Activated T-cell treated with anti-CD3 and anti-CD28 coated beads, Interleukin-2, amount 50 U/mL, for 72 hours (primary cell): ENCODE results near the gene ABHD16B. TPM values are rescaled to one million over a fixed set of nuclear protein-coding genes. Genes with fewer than 3 reads are reported as not detected.
"Not testable (repeated sequence)": the region's sequence is repeated elsewhere in the genome, so short reads cannot be mapped to it uniquely, and the experiment has no call there.

Experiments
- ATAC-seq, 2 donors: fragments of 150-1000 bp; cut with Tn5 transposase; replicated peaks in 1 of 2; 2 replicates each; pipeline ENCODE4 v1.10.0; 2021; ENCODE audit warnings: moderate library complexity in 2 of 2, mild to moderate bottlenecking in 1 of 2
- DNase-seq, 2 donors: peaks; one replicate each; pipeline ENCODE4 v3.0.0; 2021 to 2022; ENCODE audit warnings: mixed read lengths in 1 of 2
- H3K27ac Mint-ChIP-seq: one replicate; pipeline ENCODE4 v1.8.0; 2022; ENCODE audit warnings: mild to moderate bottlenecking, moderate library complexity, mixed read lengths
- H3K27me3 Mint-ChIP-seq: one replicate; pipeline ENCODE4 v1.8.0; 2022; ENCODE audit warnings: low read depth, mixed read lengths
- H3K36me3 Mint-ChIP-seq, 2 donors: one replicate each; pipeline ENCODE4 v1.8.0; 2022; ENCODE audit warnings: mixed read lengths in 2 of 2, mild to moderate bottlenecking in 1 of 2; ENCODE audit not compliant: insufficient read depth in 2 of 2
- H3K4me1 Mint-ChIP-seq: one replicate; pipeline ENCODE4 v1.8.0; 2022; ENCODE audit warnings: low read depth, mixed read lengths
- H3K4me3 Mint-ChIP-seq, 2 donors: one replicate each; pipeline ENCODE4 v1.8.0; 2022; ENCODE audit warnings: mild to moderate bottlenecking in 2 of 2, mixed read lengths in 2 of 2, moderate library complexity in 2 of 2
- H3K9me3 Mint-ChIP-seq, 2 donors: one replicate each; pipeline ENCODE4 v1.8.0; 2022; ENCODE audit warnings: mixed read lengths in 2 of 2
- total RNA-seq, 2 donors: library from RNA; stranded (reverse); gene quantifications; one replicate each; pipeline ENCODE4 v1.2.3, GENCODE V29; 2022

ABHD16B gene
- total RNA-seq, 2 donors from 2014 or later = 0.22 TPM; not detected in 1

DNA sequence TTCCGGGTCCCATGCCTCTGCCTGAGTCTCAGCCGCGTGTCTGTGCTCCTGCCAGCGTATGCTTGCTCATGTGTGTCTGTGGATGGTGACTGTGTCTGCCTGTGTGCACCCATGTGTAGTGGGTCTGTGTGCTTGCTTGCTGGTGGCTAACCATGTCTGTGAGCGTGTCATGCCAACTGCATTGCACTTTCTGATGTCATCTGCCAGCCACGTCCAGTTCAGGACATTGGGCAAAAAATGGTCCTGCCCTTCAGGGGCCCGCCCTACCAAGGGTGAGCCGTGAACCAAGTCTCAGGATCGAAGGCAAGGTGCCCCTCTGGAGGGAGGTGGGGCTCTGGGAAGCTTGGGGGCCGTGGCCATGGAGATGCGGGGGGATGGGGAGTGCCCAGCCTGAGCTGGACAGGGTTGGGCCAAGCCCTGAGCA lies 20.9 kb upstream of the ABHD16B start:
- peaks cover 46% of the 10 kb centered on the region for H3K27me3 Mint-ChIP-seq
- no peaks in the 10 kb centered on the region for H3K9me3 Mint-ChIP-seq
- no peak overlapping the region for H3K4me3 Mint-ChIP-seq
- H3K4me1 Mint-ChIP-seq = peaks cover 7% of the 10 kb centered on the region
- no peaks in the 10 kb centered on the region for H3K36me3 Mint-ChIP-seq
- no peak for DNase-seq
- H3K27ac Mint-ChIP-seq = no peak overlapping the region
- ATAC-seq = no peak

- H3K27me3 Mint-ChIP-seq = peaks cover 55% of the 10 kb centered on the region
- peaks cover 12% of the 10 kb centered on the region for H3K4me1 Mint-ChIP-seq
- no peaks in the 10 kb centered on the region for H3K9me3 Mint-ChIP-seq
- ATAC-seq (peak in 1 of 2 donors; percentile 16), DNase-seq (no peak)
- H3K27ac Mint-ChIP-seq = no peak overlapping the region
- H3K36me3 Mint-ChIP-seq = no peaks in the 10 kb centered on the region
- no peak overlapping the region for H3K4me3 Mint-ChIP-seq
Measured at GRCh38 chr20:63842258-63842657, 19.0 kb upstream of the ABHD16B start.

DNA sequence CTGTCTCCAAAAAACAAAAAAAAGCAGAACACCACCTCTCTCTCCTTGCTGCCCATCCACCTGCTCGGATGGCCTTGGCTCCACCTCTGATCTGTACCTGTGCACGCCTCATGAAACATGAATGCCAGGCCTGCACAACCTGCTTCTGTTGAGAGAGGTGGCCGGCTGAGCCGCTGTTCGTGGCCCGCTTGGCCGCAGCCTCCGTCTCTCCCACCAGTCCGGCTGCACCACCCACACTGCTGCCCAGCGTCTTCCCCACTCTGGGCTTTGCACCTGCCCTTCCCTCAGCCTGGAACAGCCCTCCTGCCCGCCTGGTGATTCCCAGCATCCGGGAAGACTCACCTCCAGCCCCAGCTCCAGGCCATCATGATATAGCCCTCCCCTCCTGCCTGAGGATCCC lies 18.1 kb upstream of the ABHD16B start:
- Mint-ChIP-seq H3K36me3 (no peaks in the 10 kb centered on the region), H3K4me3 (no peak overlapping the region), H3K9me3 (no peaks in the 10 kb centered on the region), H3K27me3 (peaks cover 49% of the 10 kb centered on the region), H3K4me1 (peaks cover 5% of the 10 kb centered on the region), H3K27ac (no peak overlapping the region)
- DNase-seq = no peak
- ATAC-seq = no peak

DNA sequence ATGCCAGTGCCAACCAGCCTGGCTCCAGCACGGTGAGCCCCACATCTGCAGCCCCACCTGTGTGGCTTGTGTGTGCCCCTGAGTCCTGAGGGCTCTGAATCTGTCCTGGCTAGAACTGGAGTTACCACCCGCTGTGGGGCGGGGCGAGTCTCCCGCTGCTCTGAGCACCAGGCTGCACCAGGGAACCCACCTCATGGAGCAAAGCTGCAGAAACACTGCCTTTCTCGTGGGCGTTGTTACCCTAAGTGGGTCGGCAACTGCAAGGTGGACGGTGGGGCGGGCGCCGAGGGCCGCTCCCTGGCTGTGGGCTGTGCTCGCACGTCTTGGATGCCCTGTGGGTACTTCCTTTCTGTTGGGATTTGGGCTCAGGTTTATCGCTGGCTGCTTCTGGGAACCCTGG lies 17.5 kb upstream of the ABHD16B start:
- DNase-seq = no peak
- Mint-ChIP-seq H3K9me3 (no peaks in the 10 kb centered on the region), H3K27me3 (peaks cover 49% of the 10 kb centered on the region), H3K4me1 (peaks cover 5% of the 10 kb centered on the region), H3K27ac (no peak overlapping the region), H3K4me3 (no peak overlapping the region), H3K36me3 (no peaks in the 10 kb centered on the region)
- ATAC-seq = no peak

DNA sequence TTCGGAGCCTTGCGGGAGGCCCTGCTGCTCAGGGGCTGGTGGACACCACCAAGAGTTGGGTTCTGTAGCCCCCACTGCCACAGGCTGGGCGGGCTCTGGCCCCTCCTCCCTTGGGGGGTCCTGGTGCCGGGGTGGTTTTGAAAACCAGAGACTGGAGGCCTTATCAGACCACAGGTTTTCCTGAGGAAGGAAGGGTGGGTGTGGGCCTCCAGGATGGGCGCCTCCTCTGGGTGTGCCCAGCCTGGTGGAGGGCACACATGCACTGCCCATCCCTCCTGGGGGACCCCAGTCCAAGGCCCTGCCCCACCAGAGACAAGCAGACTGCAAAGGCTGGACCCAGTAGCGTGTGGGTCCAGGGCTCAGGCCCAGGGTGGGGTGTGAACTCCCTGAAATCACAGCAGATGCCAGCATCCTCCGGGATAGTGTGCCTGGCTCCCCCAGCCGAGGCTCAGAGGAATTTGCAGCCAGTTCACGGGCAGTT lies 16.7 kb upstream of the ABHD16B start:
- no peak for DNase-seq
- H3K27ac Mint-ChIP-seq = no peak overlapping the region
- H3K4me3 Mint-ChIP-seq = no peak overlapping the region
- no peaks in the 10 kb centered on the region for H3K36me3 Mint-ChIP-seq
- H3K27me3 Mint-ChIP-seq = peaks cover 49% of the 10 kb centered on the region
- no peak for ATAC-seq
- no peaks in the 10 kb centered on the region for H3K9me3 Mint-ChIP-seq
- H3K4me1 Mint-ChIP-seq = peaks cover 5% of the 10 kb centered on the region

DNA sequence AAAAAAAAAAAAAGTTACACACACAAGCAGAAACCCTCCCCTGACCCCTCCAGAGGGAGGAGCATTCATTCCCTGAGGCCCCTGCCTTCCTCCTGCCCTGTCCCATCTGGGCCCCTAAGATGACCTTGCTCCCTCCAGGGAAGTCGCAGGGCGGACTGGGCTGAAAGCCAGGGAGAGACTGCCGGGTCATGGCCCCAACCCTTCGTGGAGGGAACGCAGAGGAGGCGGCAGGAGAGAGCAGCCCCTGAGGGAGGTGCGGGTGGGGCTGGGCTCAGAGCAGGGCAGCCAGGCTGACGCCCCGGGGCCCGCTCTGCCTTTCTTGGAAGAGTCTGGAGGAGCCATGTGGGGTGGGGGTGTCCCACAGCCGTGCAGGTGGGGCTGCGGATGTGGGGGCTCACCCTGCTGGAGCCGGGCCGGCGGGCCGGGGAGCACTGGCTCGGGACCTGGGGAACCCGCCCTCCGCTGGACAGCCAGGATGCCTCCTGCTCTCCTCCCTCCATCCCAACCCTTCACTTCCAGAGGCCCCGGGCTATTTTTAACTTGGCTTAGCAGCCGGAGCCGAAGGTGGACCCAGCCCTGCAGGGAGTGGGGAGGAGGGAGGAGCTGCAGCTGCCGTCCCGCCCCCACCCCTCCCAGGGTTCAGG lies 15.0 kb upstream of the ABHD16B start:
- Mint-ChIP-seq H3K9me3 (no peaks in the 10 kb centered on the region), H3K36me3 (no peaks in the 10 kb centered on the region), H3K4me3 (peak overlapping the region in 1 of 2 donors; percentile 13), H3K27ac (no peak overlapping the region), H3K4me1 (peaks cover 20% of the 10 kb centered on the region), H3K27me3 (peaks cover 57% of the 10 kb centered on the region)
- ATAC-seq (no peak), DNase-seq (no peak)

GRCh38 chr20:63846888-63847236 lies 14.4 kb upstream of the ABHD16B start:
- peaks cover 60% of the 10 kb centered on the region for H3K27me3 Mint-ChIP-seq
- ATAC-seq = no peak

GRCh38 chr20:63847237-63848002 lies 13.9 kb upstream of the ABHD16B start:
- ATAC-seq = no peak

More at GRCh38 chr20:63846888-63847236, 14.4 kb upstream of the ABHD16B start:
- Mint-ChIP-seq H3K4me1 (peaks cover 24% of the 10 kb centered on the region), H3K27ac (no peak overlapping the region), H3K36me3 (no peaks in the 10 kb centered on the region), H3K9me3 (no peaks in the 10 kb centered on the region), H3K4me3 (no peak overlapping the region)
- DNase-seq = no peak

DNA sequence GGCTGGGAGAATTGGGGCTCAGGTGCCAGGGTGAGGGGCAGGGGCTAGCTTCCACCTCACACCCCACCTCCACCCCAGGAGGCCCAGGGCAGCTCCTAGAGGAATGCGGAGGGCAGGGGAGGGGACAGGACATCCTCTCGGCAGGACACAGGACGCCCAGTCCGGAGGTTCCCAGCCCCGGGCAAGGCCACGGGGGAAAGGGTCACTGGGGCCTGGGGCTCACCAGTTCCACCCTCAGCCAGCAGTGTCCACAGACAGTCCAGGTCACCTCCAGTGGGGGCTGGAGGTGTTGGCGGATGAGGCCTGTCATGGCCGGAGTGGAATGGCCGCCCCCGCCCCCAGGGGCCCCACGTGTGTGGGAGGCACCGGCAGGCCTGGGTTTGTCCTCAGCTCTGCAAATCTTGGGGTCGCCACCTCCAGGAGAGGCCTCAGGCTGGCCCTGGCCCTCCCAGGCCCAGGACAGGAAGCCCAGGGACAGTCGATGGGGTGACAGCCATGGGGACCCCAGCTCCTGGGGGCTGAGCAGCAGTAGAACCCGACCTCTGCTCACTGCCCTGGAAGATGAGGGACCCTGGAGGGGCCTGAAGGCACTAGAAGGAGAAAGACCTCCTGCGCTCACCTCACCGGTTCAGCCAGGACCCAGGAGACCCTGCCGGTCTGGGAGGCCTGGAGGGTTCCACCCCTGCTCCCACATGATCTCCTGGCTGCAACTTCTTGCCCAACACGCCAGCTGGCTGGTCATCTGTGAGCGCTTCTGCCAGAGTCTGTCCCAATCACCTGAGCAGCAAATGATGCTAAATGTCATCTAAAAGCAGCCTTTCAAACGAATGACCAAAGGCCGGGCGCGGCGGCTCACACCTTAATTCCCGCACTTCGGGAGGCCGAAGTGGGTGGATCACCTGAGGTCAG lies 13.0 kb upstream of the ABHD16B start:
- no peak for DNase-seq
- no peaks in the 10 kb centered on the region for H3K36me3 Mint-ChIP-seq
- ATAC-seq = no peak
- H3K9me3 Mint-ChIP-seq = no peaks in the 10 kb centered on the region
- no peak overlapping the region for H3K27ac Mint-ChIP-seq
- H3K4me3 Mint-ChIP-seq = no peak overlapping the region
- peaks cover 54% of the 10 kb centered on the region for H3K27me3 Mint-ChIP-seq
- peaks cover 30% of the 10 kb centered on the region for H3K4me1 Mint-ChIP-seq

More at GRCh38 chr20:63847237-63848002, 13.9 kb upstream of the ABHD16B start:
- H3K27ac Mint-ChIP-seq = no peak overlapping the region
- peaks cover 29% of the 10 kb centered on the region for H3K4me1 Mint-ChIP-seq
- peaks cover 58% of the 10 kb centered on the region for H3K27me3 Mint-ChIP-seq
- DNase-seq = no peak
- no peaks in the 10 kb centered on the region for H3K36me3 Mint-ChIP-seq
- no peaks in the 10 kb centered on the region for H3K9me3 Mint-ChIP-seq
- no peak overlapping the region for H3K4me3 Mint-ChIP-seq

DNA sequence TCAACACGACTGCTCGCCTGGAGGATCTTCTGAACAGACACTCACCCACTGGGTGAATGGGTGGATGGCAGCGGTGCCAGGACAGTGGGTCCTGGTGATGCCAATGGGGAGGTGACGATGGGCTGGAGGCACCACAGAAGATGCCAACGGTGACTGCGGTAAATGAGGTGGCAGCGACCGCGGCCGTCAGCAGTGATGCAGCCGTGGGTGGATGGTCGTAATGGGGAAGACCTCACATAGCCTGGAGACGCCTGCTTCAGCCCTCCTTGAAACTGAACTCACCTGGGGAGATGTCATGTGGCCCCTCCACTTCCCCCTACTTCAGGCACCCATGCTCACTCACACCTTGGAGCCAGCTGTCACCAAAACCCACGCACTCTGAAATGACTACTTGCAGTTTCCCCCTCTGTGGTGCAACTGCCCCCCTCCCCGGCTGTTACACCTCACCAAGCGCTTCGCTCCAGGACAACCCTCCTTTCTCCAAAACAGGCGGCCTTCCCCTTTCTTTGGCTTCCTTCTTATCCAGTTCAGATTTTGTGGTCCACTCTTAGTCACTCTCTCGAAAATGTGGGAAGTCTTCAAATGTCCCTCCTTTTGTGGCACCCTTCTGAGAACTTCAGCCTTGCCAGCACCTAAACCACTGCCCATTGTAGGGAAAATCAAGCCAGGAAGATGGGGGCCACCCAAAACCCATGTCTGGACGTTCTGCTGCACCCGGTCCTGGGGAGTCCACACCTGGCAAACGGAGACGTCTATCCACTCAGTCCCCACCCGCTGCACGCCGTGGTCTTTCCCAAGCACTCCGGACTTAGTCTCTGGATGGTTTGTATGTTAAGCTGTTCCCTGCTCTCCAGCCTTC lies 10.4 kb upstream of the ABHD16B start:
- Mint-ChIP-seq H3K36me3 (no peaks in the 10 kb centered on the region), H3K27ac (no peak overlapping the region), H3K27me3 (peaks cover 30% of the 10 kb centered on the region), H3K9me3 (no peaks in the 10 kb centered on the region), H3K4me1 (peaks cover 28% of the 10 kb centered on the region), H3K4me3 (peak overlapping the region; percentile 19 to 33)
- peak; percentile 65 to 76 for DNase-seq
- peak; percentile 89 to 93 for ATAC-seq

DNA sequence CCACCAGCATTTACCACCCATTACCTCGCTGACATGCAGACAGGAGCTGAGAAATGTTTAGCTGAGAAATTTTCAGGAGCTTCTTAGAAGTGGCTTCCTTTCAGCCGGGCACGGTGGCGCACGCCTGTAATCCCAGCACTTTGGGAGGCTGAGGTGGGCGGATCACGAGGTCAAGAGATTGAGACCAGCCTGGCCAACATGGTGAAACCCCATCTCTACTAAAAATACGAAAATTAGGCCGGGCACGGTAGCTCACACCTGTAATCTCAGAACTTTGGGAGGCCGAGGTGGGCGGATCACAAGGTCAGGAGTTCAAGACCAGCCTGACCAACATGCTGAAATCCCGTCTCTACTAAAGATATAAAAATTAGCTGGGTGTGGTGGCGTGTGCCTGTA lies 9.8 kb upstream of the ABHD16B start:
- peak overlapping the region in 1 of 2 donors; percentile 19 for H3K4me3 Mint-ChIP-seq
- peaks cover 25% of the 10 kb centered on the region for H3K27me3 Mint-ChIP-seq
- ATAC-seq, H3K27ac Mint-ChIP-seq, H3K9me3 Mint-ChIP-seq, DNase-seq, H3K36me3 Mint-ChIP-seq: not testable (repeated sequence)
- peaks cover 25% of the 10 kb centered on the region for H3K4me1 Mint-ChIP-seq

GRCh38 chr20:63853733-63854068 lies 7.6 kb upstream of the ABHD16B start:
- Mint-ChIP-seq H3K4me1 (peaks cover 39% of the 10 kb centered on the region), H3K27me3 (peaks cover 25% of the 10 kb centered on the region)
- not testable (repeated sequence) for H3K9me3 Mint-ChIP-seq, H3K36me3 Mint-ChIP-seq, ATAC-seq, DNase-seq, H3K4me3 Mint-ChIP-seq, H3K27ac Mint-ChIP-seq
